GM18858 (cell line): ENCODE measurements around the gene PARP11.
"Not testable (repeated sequence)": the region's sequence is repeated elsewhere in the genome, so short reads cannot be mapped to it uniquely, and the experiment has no call there.

Source experiments
- ATAC-seq: cut with Tn5 transposase; IDR thresholded peaks from one replicate; pipeline ENCODE4 v1.9.1; 2021; ENCODE audit not compliant: unreplicated experiment

The PARP11 gene

DNA sequence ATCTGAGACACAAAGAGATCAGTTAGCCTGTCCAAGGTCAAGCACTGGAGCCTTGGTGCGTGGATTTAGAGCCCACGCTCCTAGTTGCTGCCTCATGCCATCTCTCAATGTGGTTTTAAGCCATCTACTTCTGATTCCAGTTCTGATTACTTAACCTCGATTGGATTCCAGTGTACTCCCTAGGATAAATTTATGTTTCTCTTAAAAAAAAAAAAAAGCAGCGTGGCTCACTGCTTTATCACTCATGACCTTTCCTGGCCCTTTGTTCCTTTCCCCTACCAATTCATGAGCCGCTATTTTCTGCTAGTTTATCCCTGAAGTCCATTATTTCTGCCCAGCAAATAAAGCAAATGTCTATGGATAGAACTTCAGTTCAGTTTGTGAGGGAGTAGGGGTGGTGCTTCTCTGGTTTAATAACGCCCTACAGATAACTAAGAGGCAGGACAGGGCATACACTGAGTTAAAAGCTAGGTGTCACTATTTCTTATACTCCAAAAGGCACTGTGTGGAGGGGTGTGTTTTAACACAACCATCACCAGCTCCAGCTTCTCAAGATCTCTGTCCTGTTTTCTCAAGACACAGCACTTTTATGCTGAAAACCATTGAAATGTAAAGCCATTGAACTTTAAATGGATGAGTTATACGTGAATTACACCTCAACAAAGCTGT is 9.8 kb upstream of the PARP11 start:
- no peak for ATAC-seq

- ATAC-seq: no peak
These were observed 9.2 kb upstream of the PARP11 start for GRCh38 chr12:3882406-3882805.

DNA sequence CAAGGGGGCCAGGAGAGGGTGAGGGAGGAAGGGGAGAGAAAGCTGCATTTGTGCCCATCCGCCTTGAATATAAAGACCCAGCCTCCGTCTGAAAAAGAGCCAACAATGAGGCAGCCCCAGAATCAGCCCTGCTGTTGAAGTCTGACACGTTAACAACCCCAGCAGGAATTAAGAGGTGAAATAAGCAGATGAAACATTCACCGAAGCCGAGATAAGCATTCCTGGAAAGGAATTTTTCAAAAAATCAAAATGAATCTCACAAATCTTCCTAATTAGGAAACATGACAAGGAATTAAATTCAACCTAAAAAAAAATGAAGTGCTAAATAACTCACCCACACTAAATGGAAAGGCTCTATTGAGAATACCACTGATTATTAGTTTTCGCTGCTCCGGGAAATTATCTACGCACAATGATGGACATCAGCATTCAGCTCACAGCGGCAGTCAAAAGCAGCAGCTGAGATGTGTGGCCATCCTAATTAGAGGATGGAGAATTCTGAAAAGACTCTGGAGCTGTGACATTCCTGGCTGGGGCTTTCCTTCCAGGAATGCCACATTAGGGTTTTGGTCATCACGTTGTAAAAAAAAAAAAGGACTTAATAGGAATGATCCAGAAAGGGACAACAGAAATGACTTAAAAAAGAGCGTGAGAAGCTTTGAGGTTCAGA is 8.2 kb upstream of the PARP11 start:
- ATAC-seq: no peak

DNA sequence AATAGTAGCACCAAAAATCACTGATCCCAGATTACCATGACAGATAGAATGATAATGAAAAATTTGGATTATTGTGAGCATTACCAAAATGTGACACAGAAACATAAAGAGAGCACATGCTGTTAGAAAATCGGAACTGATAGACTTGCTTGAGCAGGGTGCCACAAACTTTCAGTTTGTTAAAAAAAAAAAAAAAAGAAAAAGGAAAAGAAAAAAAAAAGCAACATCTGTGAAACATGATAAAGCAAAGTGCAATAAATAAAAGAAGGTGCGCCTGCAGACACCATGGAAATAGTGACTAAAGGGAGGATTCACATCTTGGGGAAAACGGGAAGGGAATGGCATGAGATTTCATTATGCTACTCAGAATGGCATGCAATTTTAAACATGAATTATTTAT is 6.6 kb upstream of the PARP11 start:
- ATAC-seq: no peak

- no peak for ATAC-seq
These were observed 1.8 kb downstream of the PARP11 start for GRCh38 chr12:3871356-3871755.

GRCh38 chr12:3869865-3870264 is 3.3 kb downstream of the PARP11 start:
- no peak for ATAC-seq

DNA sequence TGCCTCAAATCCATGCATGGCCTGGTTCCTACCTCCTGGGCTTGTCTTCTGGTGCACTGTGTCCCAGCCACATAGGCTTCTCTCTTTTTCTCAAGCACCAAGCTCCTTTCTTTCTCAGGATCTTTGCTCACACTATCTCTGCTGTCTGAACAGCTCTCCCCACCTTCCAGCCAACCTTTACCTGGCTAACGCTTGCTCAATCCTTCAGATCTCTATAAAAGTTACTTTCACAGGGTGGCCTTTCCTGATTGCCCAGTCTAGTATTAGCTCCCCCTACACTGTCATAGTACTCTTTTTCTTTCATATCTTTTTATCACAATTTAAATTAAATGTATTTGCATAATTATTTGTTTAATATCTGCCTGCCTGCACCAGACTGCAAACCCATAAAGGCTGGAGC is 3.8 kb downstream of the PARP11 start:
- no peak for ATAC-seq

- ATAC-seq: no peak
These were observed 9.4 kb downstream of the PARP11 start for GRCh38 chr12:3863756-3864155.

- no peak for ATAC-seq
These were observed 30.7 kb downstream of the PARP11 start for GRCh38 chr12:3842517-3842916.

GRCh38 chr12:3841783-3842182 is 31.4 kb downstream of the PARP11 start:
- ATAC-seq: no peak

- ATAC-seq: not testable (repeated sequence)
These were observed 32.4 kb downstream of the PARP11 start for GRCh38 chr12:3840833-3841232.

DNA sequence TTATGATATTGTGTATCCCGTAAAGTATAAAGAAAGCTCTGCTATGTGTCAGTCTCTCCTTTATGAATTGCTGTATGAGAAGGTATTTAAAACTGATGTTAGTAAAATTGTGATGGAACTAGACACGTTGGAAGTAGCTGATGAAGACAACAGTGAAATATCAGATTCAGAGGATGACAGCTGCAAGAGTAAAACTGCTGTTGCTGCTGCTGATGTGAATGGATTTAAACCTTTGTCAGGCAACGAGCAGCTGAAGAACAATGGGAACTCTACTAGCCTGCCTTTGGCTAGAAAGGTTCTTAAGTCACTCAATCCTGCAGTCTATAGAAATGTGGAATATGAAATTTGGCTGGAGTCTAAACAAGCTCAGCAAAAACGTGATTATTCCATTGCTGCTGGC is 33.5 kb downstream of the PARP11 start:
- ATAC-seq: not testable (repeated sequence)

DNA sequence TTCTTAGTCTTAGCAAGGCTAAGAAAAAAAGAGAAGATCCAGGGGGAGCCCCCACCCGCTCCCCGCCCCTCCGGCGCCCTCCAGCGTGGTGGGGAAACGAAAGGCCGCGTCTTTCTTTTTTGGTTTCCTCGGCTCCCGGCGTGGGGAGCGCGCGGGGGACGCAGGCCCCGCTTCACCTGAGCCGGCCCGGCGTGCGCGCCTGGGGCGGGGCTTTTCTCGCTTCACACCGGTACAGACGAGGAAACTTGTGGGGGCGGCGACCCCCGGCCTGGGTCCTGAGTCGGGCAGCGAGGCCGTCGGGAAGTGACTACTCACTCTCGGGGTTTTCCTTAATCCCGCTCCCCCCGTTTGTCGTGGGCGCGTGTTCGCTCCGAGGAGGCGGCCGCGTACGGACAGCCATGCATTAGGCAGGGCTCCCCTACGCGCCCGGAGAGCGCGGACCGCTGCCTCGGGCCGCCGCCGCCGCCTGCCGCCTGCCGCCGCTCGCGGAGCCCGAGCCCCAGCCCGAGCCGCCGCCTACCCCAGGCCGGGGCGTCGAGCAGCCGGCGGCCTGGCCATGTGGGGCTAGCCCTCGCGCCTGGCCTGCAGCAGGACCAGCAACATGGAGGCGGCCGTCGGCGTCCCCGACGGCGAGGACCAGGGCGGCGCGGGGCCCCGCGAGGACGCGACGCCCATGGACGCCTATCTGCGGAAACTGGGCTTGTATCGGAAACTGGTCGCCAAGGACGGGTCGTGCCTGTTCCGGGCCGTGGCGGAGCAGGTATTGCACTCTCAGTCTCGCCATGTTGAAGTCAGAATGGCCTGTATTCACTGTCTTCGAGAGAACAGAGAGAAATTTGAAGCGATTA is 34.3 kb downstream of the PARP11 start:
- ATAC-seq: not testable (repeated sequence)

- ATAC-seq: no peak
These were observed 35.1 kb downstream of the PARP11 start for GRCh38 chr12:3838076-3838475.

- ATAC-seq: no peak
These were observed 36.1 kb downstream of the PARP11 start for GRCh38 chr12:3837049-3837448.

- ATAC-seq: no peak
These were observed 36.6 kb downstream of the PARP11 start for GRCh38 chr12:3836641-3837040.

GRCh38 chr12:3835914-3836313 is 37.3 kb downstream of the PARP11 start:
- no peak for ATAC-seq

- ATAC-seq: no peak
These were observed 38.4 kb downstream of the PARP11 start for GRCh38 chr12:3834774-3835173.

- ATAC-seq: no peak
These were observed 39.4 kb downstream of the PARP11 start for GRCh38 chr12:3833670-3834310.

GRCh38 chr12:3832738-3833137 is 40.5 kb downstream of the PARP11 start:
- no peak for ATAC-seq

DNA sequence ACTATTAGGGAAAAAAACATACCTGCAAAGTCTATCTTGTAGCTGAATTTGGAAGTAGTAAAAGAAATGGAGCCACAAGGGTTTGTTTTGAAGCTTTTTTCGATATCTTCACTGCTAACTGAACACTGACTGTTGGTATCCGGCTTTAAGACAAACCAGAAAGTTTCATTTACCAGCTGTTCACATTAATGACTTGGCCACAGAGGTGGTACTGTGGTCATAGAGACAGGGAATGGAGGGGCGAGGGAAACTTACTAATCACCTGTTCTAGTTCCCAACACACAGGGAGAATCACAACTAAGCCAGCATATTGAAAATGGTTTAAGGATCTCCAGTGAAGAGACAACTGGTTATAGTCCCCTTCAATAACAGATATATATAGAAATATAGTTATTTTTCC is 44.3 kb downstream of the PARP11 start:
- ATAC-seq: no peak
